IMR-90 (cell line): ENCODE data around the gene HPSE2. TPM values are rescaled to one million over a fixed set of nuclear protein-coding genes. Genes with fewer than 3 reads are reported as not detected.

Experiments
- ATAC-seq: fragments of 200-7000 bp; cut with Tn5 transposase; 2 replicates; pipeline ENCODE4 v1.9.1; 2020; ENCODE audit warnings: low read depth, mild to moderate bottlenecking, moderate library complexity
- BruUV-seq: library from RNA; stranded (reverse); fragments of 400-500 nt; replicated peaks from 2 replicates; lab custom pipeline; 2021; lab: Mats Ljungman, UMichigan
- CTCF ChIA-PET: fragments of 300-600 bp; formaldehyde crosslinking; extraction: SDS; loops from one replicate; lab custom pipeline; 2021; ENCODE audit warnings: antibody characterized with exemption; lab: Yijun Ruan, JAX
- POLR2A ChIA-PET: fragments of 300-600 bp; sonication (Branson Sonifier 250); formaldehyde crosslinking; loops from one replicate; lab custom pipeline; 2022; ENCODE audit warnings: antibody characterized with exemption; ENCODE audit not compliant: unreplicated experiment; lab: Charles Lee
- DNase-seq: peaks from one replicate; pipeline ENCODE4 v3.0.0; 2013
- H2AFZ ChIP-seq: replicated peaks from 2 replicates; pipeline ENCODE3; 2013; ENCODE audit warnings: low read length, mild to moderate bottlenecking; ENCODE audit not compliant: poor library complexity
- H2AK5ac ChIP-seq: 2 replicates; pipeline ENCODE4 v1.6.1; 2013; ENCODE audit warnings: low read depth, low read length, inconsistent platforms
- H2AK9ac ChIP-seq: replicated peaks from 2 replicates; pipeline ENCODE3; 2013; ENCODE audit warnings: mild to moderate bottlenecking, low read depth, low read length, moderate library complexity; ENCODE audit not compliant: poor library complexity
- H2BK120ac ChIP-seq: 2 replicates; pipeline ENCODE4 v1.6.1; 2013; ENCODE audit warnings: low read depth, low read length, inconsistent platforms
- H2BK15ac ChIP-seq: 3 replicates; pipeline ENCODE4 v1.6.1; 2013; ENCODE audit warnings: low read depth, low read length, inconsistent platforms
- H2BK20ac ChIP-seq: 2 replicates; pipeline ENCODE4 v1.6.1; 2013; ENCODE audit warnings: low read depth, mild to moderate bottlenecking, inconsistent platforms, low read length, moderate library complexity
- H2BK5ac ChIP-seq: 2 replicates; pipeline ENCODE4 v1.6.1; 2013; ENCODE audit warnings: mild to moderate bottlenecking, low read depth, low read length, inconsistent platforms; ENCODE audit not compliant: poor library complexity, severe bottlenecking
- H3K14ac ChIP-seq: replicated peaks from 2 replicates; pipeline ENCODE4 v1.6.1; 2013; ENCODE audit warnings: low read depth, low read length, inconsistent platforms
- H3K18ac ChIP-seq: 2 replicates; pipeline ENCODE4 v1.6.1; 2013; ENCODE audit warnings: low read depth, low read length, control low read depth
- H3K23ac ChIP-seq: 2 replicates; pipeline ENCODE4 v1.6.1; 2013; ENCODE audit warnings: low read depth, low read length, inconsistent platforms
- H3K27ac ChIP-seq: 2 replicates; pipeline ENCODE4 v1.5.1; 2013; ENCODE audit warnings: mild to moderate bottlenecking, control low read depth, low read length; ENCODE audit not compliant: insufficient read depth
- H3K27me3 ChIP-seq: 2 replicates; pipeline ENCODE4 v1.6.1; 2013; ENCODE audit warnings: low read length; ENCODE audit not compliant: control insufficient read depth, insufficient read depth
- H3K36me3 ChIP-seq: 2 replicates; pipeline ENCODE4 v1.6.1; 2013; ENCODE audit warnings: low read length, mixed read lengths; ENCODE audit not compliant: control insufficient read depth, insufficient read depth
- H3K4ac ChIP-seq: 2 replicates; pipeline ENCODE4 v1.6.1; 2013; ENCODE audit warnings: low read depth, low read length, inconsistent platforms
- H3K4me1 ChIP-seq: 2 replicates; pipeline ENCODE4 v1.6.1; 2013; ENCODE audit warnings: low read length, mixed read lengths; ENCODE audit not compliant: control insufficient read depth, insufficient read depth
- H3K4me2 ChIP-seq: 2 replicates; pipeline ENCODE4 v1.6.1; 2013; ENCODE audit warnings: low read depth, mild to moderate bottlenecking, control low read depth, low read length, moderate library complexity
- H3K4me3 ChIP-seq: 2 replicates; pipeline ENCODE4 v1.5.1; 2013; ENCODE audit warnings: low read depth, mild to moderate bottlenecking, control low read depth, low read length, moderate library complexity; ENCODE audit not compliant: insufficient read depth
- H3K56ac ChIP-seq: 2 replicates; pipeline ENCODE4 v1.6.1; 2013; ENCODE audit warnings: low read length, inconsistent platforms; ENCODE audit not compliant: insufficient read depth; ENCODE audit errors: extremely low read depth
- H3K79me1 ChIP-seq, 2 experiments: 2 replicates each; pipeline ENCODE4 v1.6.1; 2013; ENCODE audit warnings: low read length in 2 of 2, inconsistent platforms in 1 of 2, low read depth in 1 of 2
- H3K9ac ChIP-seq: 2 replicates; pipeline ENCODE4 v1.6.1; 2013; ENCODE audit warnings: low read depth, low read length, control low read depth
- H3K9me1 ChIP-seq: 2 replicates; pipeline ENCODE4 v1.6.1; 2013; ENCODE audit warnings: low read length, inconsistent platforms; ENCODE audit not compliant: insufficient read depth
- H3K9me3 ChIP-seq: 2 replicates; pipeline ENCODE4 v1.6.1; 2013; ENCODE audit warnings: low read length; ENCODE audit not compliant: control insufficient read depth, insufficient read depth
- H4K20me1 ChIP-seq: 2 replicates; pipeline ENCODE4 v1.6.1; 2013; ENCODE audit warnings: low read length, inconsistent platforms; ENCODE audit not compliant: insufficient read depth
- H4K5ac ChIP-seq: 2 replicates; pipeline ENCODE4 v1.6.1; 2013; ENCODE audit warnings: mild to moderate bottlenecking, low read depth, low read length, control low read depth
- H4K8ac ChIP-seq, 2 experiments: 2 replicates each; pipeline ENCODE4 v1.6.1; 2013; ENCODE audit warnings: low read depth in 2 of 2, low read length in 2 of 2, control low read depth in 1 of 2, inconsistent platforms in 1 of 2
- H4K91ac ChIP-seq: 2 replicates; pipeline ENCODE4 v1.6.1; 2013; ENCODE audit warnings: low read depth, low read length, inconsistent platforms; ENCODE audit not compliant: insufficient read depth
- BHLHE40 ChIP-seq: fragments of 150-350 bp; IDR thresholded peaks from 2 replicates; pipeline ENCODE4 v1.6.1; 2016; ENCODE audit warnings: mild to moderate bottlenecking, low read depth, low read length
- CEBPB ChIP-seq: IDR thresholded peaks from 2 replicates; pipeline ENCODE4 v1.6.1; 2012; ENCODE audit warnings: low read depth, low read length, improper control_type of control experiment
- CHD1 ChIP-seq: IDR thresholded peaks from 2 replicates; pipeline ENCODE4 v1.6.1; 2012; ENCODE audit warnings: low read depth, low read length, improper control_type of control experiment
- CTCF ChIP-seq: conservative IDR thresholded peaks from 2 replicates; pipeline ENCODE4 v1.5.1; 2012; ENCODE audit warnings: mild to moderate bottlenecking, low read depth, low read length, improper control_type of control experiment
- ELK1 ChIP-seq: fragments of 150-350 bp; IDR thresholded peaks from 2 replicates; pipeline ENCODE4 v1.6.1; 2016; ENCODE audit warnings: low read depth, mild to moderate bottlenecking, low read length, moderate library complexity, borderline replicate concordance
- FOS ChIP-seq: fragments of 150-350 bp; IDR thresholded peaks from 2 replicates; pipeline ENCODE4 v1.6.1; 2016; ENCODE audit warnings: low read depth, low read length
- MAFK ChIP-seq: IDR thresholded peaks from 2 replicates; pipeline ENCODE4 v1.6.1; 2012; ENCODE audit warnings: low read depth, low read length, improper control_type of control experiment
- MAZ ChIP-seq: IDR thresholded peaks from 2 replicates; pipeline ENCODE4 v1.6.1; 2012; ENCODE audit warnings: low read depth, mild to moderate bottlenecking, low read length, improper control_type of control experiment, moderate library complexity, borderline replicate concordance
- MXI1 ChIP-seq: IDR thresholded peaks from 2 replicates; pipeline ENCODE4 v1.6.1; 2012; ENCODE audit warnings: low read depth, mild to moderate bottlenecking, low read length, moderate library complexity, borderline replicate concordance
- NFE2L2 ChIP-seq: fragments of 150-350 bp; IDR thresholded peaks from 2 replicates; pipeline ENCODE4 v1.6.1; 2016; ENCODE audit warnings: low read depth, mild to moderate bottlenecking, low read length
- POLR2A ChIP-seq: IDR thresholded peaks from 2 replicates; pipeline ENCODE4 v1.6.1; 2012; ENCODE audit warnings: mild to moderate bottlenecking, low read depth, low read length
- RAD21 ChIP-seq: IDR thresholded peaks from 2 replicates; pipeline ENCODE4 v1.6.1; 2012; ENCODE audit warnings: low read length, improper control_type of control experiment
- RCOR1 ChIP-seq: IDR thresholded peaks from 2 replicates; pipeline ENCODE4 v1.6.1; 2012; ENCODE audit warnings: mild to moderate bottlenecking, low read length, improper control_type of control experiment; ENCODE audit not compliant: insufficient replicate concordance
- RFX5 ChIP-seq: IDR thresholded peaks from 2 replicates; pipeline ENCODE4 v1.8.0; 2012; ENCODE audit warnings: low read depth, mild to moderate bottlenecking, low read length, moderate library complexity
- SMC3 ChIP-seq: fragments of 150-350 bp; IDR thresholded peaks from 2 replicates; pipeline ENCODE4 v1.6.1; 2016; ENCODE audit warnings: low read depth, mild to moderate bottlenecking, antibody characterized with exemption, low read length, moderate library complexity
- USF2 ChIP-seq: fragments of 150-350 bp; IDR thresholded peaks from 2 replicates; pipeline ENCODE4 v1.6.1; 2017; ENCODE audit warnings: mild to moderate bottlenecking, antibody characterized with exemption, low read length, low read depth
- dilution Hi-C: fragments of 300-500 bp; cut with HindIII; formaldehyde crosslinking; loops from one replicate; pipeline ENCODE4 v1.14.3; 2018; ENCODE audit warnings: low sequenced_read_pairs; ENCODE audit not compliant: unreplicated experiment
- in situ Hi-C: fragments of 300-500 bp; cut with MboI; formaldehyde crosslinking; loops from 3 replicates; pipeline ENCODE4 v1.14.3; 2019; ENCODE audit warnings: low sequenced_read_pairs, inconsistent platforms, mixed read lengths
- intact Hi-C: fragments of 100-400 bp; cut with micrococcal nuclease; formaldehyde crosslinking; loops from 2 replicates; pipeline ENCODE4 v1.10.0; 2022
- polyA plus RNA-seq, 3 experiments: library from polyadenylated mRNA; depleted of rRNA; stranded (reverse); fragments of >200 nt; gene quantifications; 2 replicates each; pipeline ENCODE4 v1.2.3, GENCODE V29; 2012; ENCODE audit warnings: low replicate concordance in 1 of 3
- total RNA-seq: library from RNA; depleted of rRNA; stranded (reverse); fragments of >200 nt; gene quantifications from 2 replicates; pipeline ENCODE4 v1.2.3, GENCODE V29; 2012

HPSE2 gene
- total and polyA plus RNA-seq, 2 of the 4 experiments (the other 2 are of a cell fraction) = not detected

- in situ Hi-C loops = no loop called here
- BruUV-seq = no TSS peak
- ATAC-seq (no peak), DNase-seq (no peak)
- no peak overlapping the region for H2AFZ ChIP-seq
- no peaks in the 10 kb centered on the region for H3K9me3 ChIP-seq
- H3K18ac ChIP-seq = no peak overlapping the region
- H3K9ac ChIP-seq = no peak overlapping the region
- H4K8ac ChIP-seq = no peak overlapping the region
- H4K91ac ChIP-seq = no peak overlapping the region
- H2BK120ac ChIP-seq = no peak overlapping the region
- dilution Hi-C loops = no loop called here
- no peaks in the 10 kb centered on the region for H3K4me1 ChIP-seq
- no peak overlapping the region for H3K14ac ChIP-seq
- intact Hi-C loops = no loop called here
- H4K20me1 ChIP-seq = no peaks in the 10 kb centered on the region
- no peak overlapping the region for H2BK20ac ChIP-seq
- no peaks in the 10 kb centered on the region for H3K36me3 ChIP-seq
- TF ChIP-seq RCOR1 = no peak
- no peak for TF ChIP-seq MXI1
- TF ChIP-seq FOS = no peak
- TF ChIP-seq RFX5 = no peak
- TF ChIP-seq CHD1 = no peak
- no peak for TF ChIP-seq ELK1
- no peak for TF ChIP-seq USF2
- TF ChIP-seq BHLHE40 = no peak
- TF ChIP-seq RAD21 = no peak
- no peak for TF ChIP-seq POLR2A
- no peak for TF ChIP-seq MAZ
- no peak for TF ChIP-seq SMC3
- TF ChIP-seq NFE2L2 = no peak
- TF ChIP-seq MAFK = no peak
- TF ChIP-seq CEBPB = no peak
- TF ChIP-seq CTCF = no peak
- no peak overlapping the region for H3K56ac ChIP-seq
- no peaks in the 10 kb centered on the region for H3K9me1 ChIP-seq
- no peak overlapping the region for H3K4ac ChIP-seq
- H3K23ac ChIP-seq = no peak overlapping the region
- no peaks in the 10 kb centered on the region for H3K27me3 ChIP-seq
- no peak overlapping the region for H2BK15ac ChIP-seq
- H3K4me3 ChIP-seq = no peak overlapping the region
- H2AK9ac ChIP-seq = no peak overlapping the region
- H3K4me2 ChIP-seq = no peak overlapping the region
- H2AK5ac ChIP-seq = no peak overlapping the region
- no peak overlapping the region for H2BK5ac ChIP-seq
- ChIA-PET CTCF (no interaction called here), POLR2A (no interaction called here)
- no peak overlapping the region for H3K27ac ChIP-seq
- no peak overlapping the region for H4K5ac ChIP-seq
- no peaks in the 10 kb centered on the region for H3K79me1 ChIP-seq
These were observed 225.4 kb downstream of the HPSE2 start for GRCh38 chr10:99010286-99010685.
